OCI-LY7 (cell line): Measurements from ENCODE around the gene OR2V2.

Source experiments
- EZH2phosphoT487 ChIP-seq: fragments of 200-600 bp; sonication (generic); IDR thresholded peaks from 2 replicates; pipeline ENCODE4 v1.6.1; 2018; ENCODE audit warnings: low read depth, borderline replicate concordance, mild to moderate bottlenecking, mixed run types, antibody characterized with exemption, low read length, moderate library complexity, mixed read lengths
- TF ChIP-seq, protein P1 (sequence below): fragments of 200-600 bp; sonication (generic); conservative IDR thresholded peaks from 2 replicates; pipeline ENCODE4 v1.5.1; 2014; ENCODE audit warnings: mild to moderate bottlenecking, antibody characterized with exemption, low read length, moderate library complexity, mixed read lengths

GRCh38 chr5:181107699-181108098 is 39.7 kb upstream of the OR2V2 start:
- TF ChIP-seq, protein P1, sequence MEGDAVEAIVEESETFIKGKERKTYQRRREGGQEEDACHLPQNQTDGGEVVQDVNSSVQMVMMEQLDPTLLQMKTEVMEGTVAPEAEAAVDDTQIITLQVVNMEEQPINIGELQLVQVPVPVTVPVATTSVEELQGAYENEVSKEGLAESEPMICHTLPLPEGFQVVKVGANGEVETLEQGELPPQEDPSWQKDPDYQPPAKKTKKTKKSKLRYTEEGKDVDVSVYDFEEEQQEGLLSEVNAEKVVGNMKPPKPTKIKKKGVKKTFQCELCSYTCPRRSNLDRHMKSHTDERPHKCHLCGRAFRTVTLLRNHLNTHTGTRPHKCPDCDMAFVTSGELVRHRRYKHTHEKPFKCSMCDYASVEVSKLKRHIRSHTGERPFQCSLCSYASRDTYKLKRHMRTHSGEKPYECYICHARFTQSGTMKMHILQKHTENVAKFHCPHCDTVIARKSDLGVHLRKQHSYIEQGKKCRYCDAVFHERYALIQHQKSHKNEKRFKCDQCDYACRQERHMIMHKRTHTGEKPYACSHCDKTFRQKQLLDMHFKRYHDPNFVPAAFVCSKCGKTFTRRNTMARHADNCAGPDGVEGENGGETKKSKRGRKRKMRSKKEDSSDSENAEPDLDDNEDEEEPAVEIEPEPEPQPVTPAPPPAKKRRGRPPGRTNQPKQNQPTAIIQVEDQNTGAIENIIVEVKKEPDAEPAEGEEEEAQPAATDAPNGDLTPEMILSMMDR: no peak
- TF ChIP-seq EZH2phosphoT487: no peak
